ENCODE measurements around the gene CUBN. TPM values are rescaled to one million over a fixed set of nuclear protein-coding genes. Genes with fewer than 3 reads are reported as not detected.

CUBN gene
- total and polyA plus RNA-seq, 2 of the 13 experiments (the other 11 are each of a cell fraction or from before 2014, with no cell fraction given) = 0.27 to 0.32 TPM

DNA sequence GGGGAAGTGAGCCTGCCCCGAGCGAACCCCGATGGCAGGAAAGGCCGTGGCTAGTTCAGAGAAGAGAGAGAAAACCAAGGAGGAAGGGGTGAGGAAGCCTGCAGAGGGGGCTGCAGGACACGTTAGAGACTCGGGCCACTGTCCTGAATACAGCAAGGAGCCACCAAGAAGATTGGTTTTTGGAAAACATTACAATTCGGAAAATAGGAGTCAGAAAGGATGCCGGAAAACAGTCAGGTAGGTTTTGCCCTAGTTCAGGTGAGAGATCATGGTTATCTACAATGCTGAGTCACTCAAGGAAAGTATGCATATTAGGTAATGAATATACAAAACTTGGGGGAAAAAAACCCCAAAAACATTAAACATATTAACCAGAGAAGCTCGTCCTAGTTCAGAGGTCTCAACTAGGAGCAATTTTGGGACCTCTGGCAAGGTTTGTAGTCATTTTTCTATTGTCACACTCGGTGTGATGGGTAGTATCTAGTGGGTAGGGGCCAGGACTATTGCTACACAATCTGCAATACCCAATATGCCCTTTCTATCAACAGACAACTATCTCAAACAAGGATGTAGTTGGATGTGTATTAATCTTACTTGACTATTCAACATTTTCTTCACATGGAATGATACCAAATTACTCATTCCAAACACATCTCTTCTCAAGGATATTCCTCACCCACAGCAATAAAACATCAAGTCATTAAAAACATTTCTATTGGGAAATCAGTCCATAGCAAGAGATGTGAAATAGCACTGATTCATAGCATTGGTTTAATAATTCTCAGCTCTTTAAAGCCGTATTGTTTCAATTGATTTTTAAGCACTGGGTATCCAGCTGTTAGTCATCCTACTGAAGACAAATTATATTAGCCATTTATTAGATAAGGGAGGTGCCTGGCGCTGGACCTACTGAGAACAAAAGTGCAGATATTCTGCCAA, 238.0 kb downstream of the CUBN start (continued):
- TF ChIP-seq, protein P1, sequence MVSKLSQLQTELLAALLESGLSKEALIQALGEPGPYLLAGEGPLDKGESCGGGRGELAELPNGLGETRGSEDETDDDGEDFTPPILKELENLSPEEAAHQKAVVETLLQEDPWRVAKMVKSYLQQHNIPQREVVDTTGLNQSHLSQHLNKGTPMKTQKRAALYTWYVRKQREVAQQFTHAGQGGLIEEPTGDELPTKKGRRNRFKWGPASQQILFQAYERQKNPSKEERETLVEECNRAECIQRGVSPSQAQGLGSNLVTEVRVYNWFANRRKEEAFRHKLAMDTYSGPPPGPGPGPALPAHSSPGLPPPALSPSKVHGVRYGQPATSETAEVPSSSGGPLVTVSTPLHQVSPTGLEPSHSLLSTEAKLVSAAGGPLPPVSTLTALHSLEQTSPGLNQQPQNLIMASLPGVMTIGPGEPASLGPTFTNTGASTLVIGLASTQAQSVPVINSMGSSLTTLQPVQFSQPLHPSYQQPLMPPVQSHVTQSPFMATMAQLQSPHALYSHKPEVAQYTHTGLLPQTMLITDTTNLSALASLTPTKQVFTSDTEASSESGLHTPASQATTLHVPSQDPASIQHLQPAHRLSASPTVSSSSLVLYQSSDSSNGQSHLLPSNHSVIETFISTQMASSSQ (IDR thresholded peaks at IDR 0.05; ENCODE audit: low read depth) = no peak
- TF ChIP-seq, protein P1 (CRISPR knock-in tag; IDR thresholded peaks at IDR 0.05; ENCODE audit: borderline replicate concordance) = no peak
- TF ChIP-seq STAG1 (CRISPR knock-in tag; IDR thresholded peaks at IDR 0.05) (peak; percentile 62), SMC3 (IDR thresholded peaks at IDR 0.05; ENCODE audit: low read length) (peak; percentile 56), HOXA3 (CRISPR knock-in tag; IDR thresholded peaks at IDR 0.05) (no peak), MIER3 (CRISPR knock-in tag; IDR thresholded peaks at IDR 0.05; ENCODE audit: borderline replicate concordance) (no peak), ZNF383 (CRISPR knock-in tag; IDR thresholded peaks at IDR 0.05; ENCODE audit: borderline replicate concordance) (no peak), POLR2AphosphoS5 (IDR thresholded peaks at IDR 0.05; ENCODE audit: low read depth, low read length) (0 out of 2 replicates have a peak, but pooled peaks have one; percentile 36), PHF20 (CRISPR knock-in tag; IDR thresholded peaks at IDR 0.05) (no peak), ZNF354B (CRISPR knock-in tag; IDR thresholded peaks at IDR 0.05) (no peak), POLR2A (IDR thresholded peaks at IDR 0.05; ENCODE audit: insufficient read depth in 1 of 2, low read depth in 2 of 2, low read length in 2 of 2) (peak in 1 of 2 experiments; percentile 79; a peak in 2 of 4 replicates), RBAK (CRISPR knock-in tag; IDR thresholded peaks at IDR 0.05) (no peak)
- TF ChIP-seq, protein P2, sequence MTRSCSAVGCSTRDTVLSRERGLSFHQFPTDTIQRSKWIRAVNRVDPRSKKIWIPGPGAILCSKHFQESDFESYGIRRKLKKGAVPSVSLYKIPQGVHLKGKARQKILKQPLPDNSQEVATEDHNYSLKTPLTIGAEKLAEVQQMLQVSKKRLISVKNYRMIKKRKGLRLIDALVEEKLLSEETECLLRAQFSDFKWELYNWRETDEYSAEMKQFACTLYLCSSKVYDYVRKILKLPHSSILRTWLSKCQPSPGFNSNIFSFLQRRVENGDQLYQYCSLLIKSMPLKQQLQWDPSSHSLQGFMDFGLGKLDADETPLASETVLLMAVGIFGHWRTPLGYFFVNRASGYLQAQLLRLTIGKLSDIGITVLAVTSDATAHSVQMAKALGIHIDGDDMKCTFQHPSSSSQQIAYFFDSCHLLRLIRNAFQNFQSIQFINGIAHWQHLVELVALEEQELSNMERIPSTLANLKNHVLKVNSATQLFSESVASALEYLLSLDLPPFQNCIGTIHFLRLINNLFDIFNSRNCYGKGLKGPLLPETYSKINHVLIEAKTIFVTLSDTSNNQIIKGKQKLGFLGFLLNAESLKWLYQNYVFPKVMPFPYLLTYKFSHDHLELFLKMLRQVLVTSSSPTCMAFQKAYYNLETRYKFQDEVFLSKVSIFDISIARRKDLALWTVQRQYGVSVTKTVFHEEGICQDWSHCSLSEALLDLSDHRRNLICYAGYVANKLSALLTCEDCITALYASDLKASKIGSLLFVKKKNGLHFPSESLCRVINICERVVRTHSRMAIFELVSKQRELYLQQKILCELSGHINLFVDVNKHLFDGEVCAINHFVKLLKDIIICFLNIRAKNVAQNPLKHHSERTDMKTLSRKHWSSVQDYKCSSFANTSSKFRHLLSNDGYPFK (CRISPR knock-in tag; IDR thresholded peaks at IDR 0.05; ENCODE audit: borderline replicate concordance) = no peak
- TF ChIP-seq, protein P3, sequence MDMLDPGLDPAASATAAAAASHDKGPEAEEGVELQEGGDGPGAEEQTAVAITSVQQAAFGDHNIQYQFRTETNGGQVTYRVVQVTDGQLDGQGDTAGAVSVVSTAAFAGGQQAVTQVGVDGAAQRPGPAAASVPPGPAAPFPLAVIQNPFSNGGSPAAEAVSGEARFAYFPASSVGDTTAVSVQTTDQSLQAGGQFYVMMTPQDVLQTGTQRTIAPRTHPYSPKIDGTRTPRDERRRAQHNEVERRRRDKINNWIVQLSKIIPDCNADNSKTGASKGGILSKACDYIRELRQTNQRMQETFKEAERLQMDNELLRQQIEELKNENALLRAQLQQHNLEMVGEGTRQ (IDR thresholded peaks at IDR 0.05; ENCODE audit: low read depth, low read length) = no peak
- TF ChIP-seq, protein P3 (CRISPR knock-in tag; IDR thresholded peaks at IDR 0.05; ENCODE audit: borderline replicate concordance) = no peak
